ENCODE measurements around the gene ANKRD12. TPM values are rescaled to one million over a fixed set of nuclear protein-coding genes. Genes with fewer than 3 reads are reported as not detected.

Gene ANKRD12
- polyA plus RNA-seq, 1 donor from 2014 or later, result 87.3 TPM

- peak overlapping the region in 1 of 4 donors; percentile 52 for H3K4me3 Mint-ChIP-seq
- H3K27me3 Mint-ChIP-seq, result no peaks in the 10 kb centered on the region
- H3K27ac Mint-ChIP-seq, result peak overlapping the region; percentile 19 to 76 (median 45)
- peaks cover 30 to 55% (median 42%) of the 10 kb centered on the region in 3 donors for H3K4me1 Mint-ChIP-seq
- H3K9me3 Mint-ChIP-seq, result no peaks in the 10 kb centered on the region
- H3K36me3 Mint-ChIP-seq, result peaks cover 4% of the 10 kb centered on the region
These were observed 15.8 kb upstream of the ANKRD12 start for GRCh38 chr18:9120796-9121195.

DNA sequence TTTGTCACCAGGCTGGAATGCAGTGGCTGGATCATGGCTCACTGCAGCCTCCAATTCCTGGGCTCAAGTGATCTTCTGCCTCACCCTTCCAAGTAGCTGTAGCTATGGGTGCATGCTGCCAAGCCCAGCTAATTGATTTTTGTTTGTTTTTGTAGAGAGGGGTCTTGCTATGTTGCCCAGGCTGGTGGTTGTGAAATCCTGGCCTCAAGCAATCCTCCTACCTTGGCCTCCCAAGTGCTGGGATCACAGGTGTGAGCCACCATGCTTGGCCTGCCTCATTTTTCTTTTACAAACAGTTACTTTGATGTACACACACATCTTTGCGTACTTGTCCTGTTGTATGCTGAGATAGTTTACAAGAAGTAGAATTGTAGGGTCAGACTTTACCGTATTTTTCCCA is 13.1 kb upstream of the ANKRD12 start:
- Mint-ChIP-seq H3K27ac (no peak overlapping the region), H3K4me3 (no peak overlapping the region), H3K4me1 (peaks cover 16 to 34% (median 25%) of the 10 kb centered on the region in 3 donors), H3K27me3 (no peaks in the 10 kb centered on the region), H3K36me3 (peaks cover 4% of the 10 kb centered on the region), H3K9me3 (no peaks in the 10 kb centered on the region)

DNA sequence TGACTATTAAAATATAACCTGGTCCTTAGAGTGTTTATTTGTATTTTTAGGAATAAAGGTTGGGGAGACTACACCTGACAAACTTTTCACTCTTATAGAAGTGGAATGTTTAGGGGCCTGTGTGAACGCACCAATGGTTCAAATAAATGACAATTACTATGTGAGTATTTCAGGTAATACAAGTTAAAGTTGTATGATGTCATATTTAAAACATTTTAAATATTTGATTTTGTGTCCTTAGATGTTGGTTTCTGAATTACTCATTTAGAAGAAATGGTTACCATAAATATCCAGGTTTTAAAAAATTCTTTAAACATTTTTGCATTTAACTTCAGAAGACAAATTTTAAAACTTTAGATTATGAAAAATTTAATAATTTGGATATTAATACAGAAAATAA is 11.8 kb upstream of the ANKRD12 start:
- Mint-ChIP-seq H3K27me3 (no peaks in the 10 kb centered on the region), H3K36me3 (peaks cover 8% of the 10 kb centered on the region), H3K27ac (no peak overlapping the region), H3K9me3 (no peaks in the 10 kb centered on the region), H3K4me3 (no peak overlapping the region), H3K4me1 (peaks cover 9 to 24% (median 18%) of the 10 kb centered on the region in 3 donors)

DNA sequence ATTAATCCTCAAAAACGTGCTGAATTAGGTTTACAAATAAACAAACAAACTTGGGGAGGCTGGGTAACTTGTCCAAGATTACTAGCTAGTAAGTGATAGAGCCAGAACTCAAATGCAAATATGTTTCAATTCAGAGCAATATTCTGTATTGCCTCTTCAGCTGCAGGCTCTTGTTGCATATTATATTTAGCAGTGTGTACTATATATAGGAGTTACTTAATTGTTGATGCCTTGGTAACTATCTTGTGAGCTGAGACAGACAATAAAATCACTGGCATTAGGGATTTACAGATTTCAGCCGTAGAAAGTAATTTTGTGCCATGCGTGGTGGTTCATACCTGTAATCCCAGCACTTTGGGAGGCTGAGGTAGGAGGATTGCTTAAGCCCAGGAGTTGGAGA is 10.2 kb upstream of the ANKRD12 start:
- peak overlapping the region in 1 of 3 donors; percentile 47 for H3K27ac Mint-ChIP-seq
- no peaks in the 10 kb centered on the region for H3K27me3 Mint-ChIP-seq
- H3K4me1 Mint-ChIP-seq, result peaks cover 4 to 14% (median 11%) of the 10 kb centered on the region in 3 donors
- H3K9me3 Mint-ChIP-seq, result no peaks in the 10 kb centered on the region
- H3K4me3 Mint-ChIP-seq, result no peak overlapping the region
- peaks cover 8% of the 10 kb centered on the region for H3K36me3 Mint-ChIP-seq

DNA sequence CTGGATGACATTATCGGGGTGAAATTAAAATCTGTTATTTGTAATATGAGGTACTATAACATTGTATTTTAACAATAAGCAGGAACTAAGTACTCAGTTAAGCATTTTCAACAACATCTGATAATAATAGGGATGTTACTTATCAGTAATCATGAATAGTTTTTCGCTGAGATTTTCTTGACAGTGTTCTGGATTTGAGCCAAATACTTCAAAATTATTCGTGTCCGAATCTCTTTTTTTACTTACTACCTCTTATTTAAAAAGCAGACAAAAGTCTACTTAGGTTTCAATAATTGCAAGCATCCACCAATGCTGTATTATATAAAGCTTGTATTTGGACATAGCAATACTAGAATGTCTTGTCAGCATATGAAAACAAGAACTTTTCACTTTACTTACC is 6.4 kb upstream of the ANKRD12 start:
- H3K36me3 Mint-ChIP-seq, result peaks cover 4% of the 10 kb centered on the region

GRCh38 chr18:9130806-9131205 is 5.8 kb upstream of the ANKRD12 start:
- H3K4me3 Mint-ChIP-seq, result no peak overlapping the region
- peaks cover 4% of the 10 kb centered on the region for H3K36me3 Mint-ChIP-seq
- no peaks in the 10 kb centered on the region for H3K27me3 Mint-ChIP-seq
- H3K27ac Mint-ChIP-seq, result peak overlapping the region in 1 of 3 donors; percentile 13
- H3K4me1 Mint-ChIP-seq, result peaks cover 14 to 22% (median 17%) of the 10 kb centered on the region in 3 donors
- H3K9me3 Mint-ChIP-seq, result no peaks in the 10 kb centered on the region

More for the DNA sequence above, 6.4 kb upstream of the ANKRD12 start:
- Mint-ChIP-seq H3K4me3 (no peak overlapping the region), H3K27ac (peak overlapping the region in 1 of 3 donors; percentile 41), H3K27me3 (no peaks in the 10 kb centered on the region), H3K4me1 (peaks cover 8 to 19% (median 18%) of the 10 kb centered on the region in 3 donors), H3K9me3 (no peaks in the 10 kb centered on the region)

DNA sequence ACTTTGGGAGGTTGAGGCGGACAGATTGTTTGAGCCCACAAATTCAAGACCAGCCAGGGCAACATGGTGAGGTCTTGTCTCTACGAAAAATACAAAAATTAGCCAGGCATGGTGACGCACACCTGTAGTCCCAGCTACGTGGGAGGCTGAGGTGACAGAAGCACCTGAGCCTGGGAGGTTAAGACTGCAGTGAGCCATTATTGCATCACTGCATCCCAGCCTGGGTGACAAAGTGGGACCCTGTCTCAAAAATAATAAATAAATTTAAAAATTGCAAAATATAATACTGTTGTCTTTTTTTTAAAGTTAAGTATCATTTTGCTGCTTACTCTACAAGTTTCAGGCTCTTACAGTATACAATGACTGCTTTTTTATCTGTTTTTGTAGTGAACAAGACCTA is 4.0 kb upstream of the ANKRD12 start:
- Mint-ChIP-seq H3K4me3 (peak overlapping the region in 1 of 4 donors; percentile 46), H3K9me3 (no peaks in the 10 kb centered on the region), H3K36me3 (peaks cover 4% of the 10 kb centered on the region), H3K27ac (peak overlapping the region; percentile 33 to 63 (median 57)), H3K4me1 (peaks cover 17 to 24% (median 21%) of the 10 kb centered on the region in 3 donors), H3K27me3 (no peaks in the 10 kb centered on the region)

- Mint-ChIP-seq H3K27ac (peak overlapping the region; percentile 33 to 63 (median 57)), H3K27me3 (no peaks in the 10 kb centered on the region), H3K4me1 (peaks cover 17 to 22% (median 21%) of the 10 kb centered on the region in 3 donors), H3K9me3 (no peaks in the 10 kb centered on the region), H3K36me3 (peaks cover 4% of the 10 kb centered on the region), H3K4me3 (peak overlapping the region in 1 of 4 donors; percentile 46)
These were observed 3.4 kb upstream of the ANKRD12 start for GRCh38 chr18:9133225-9133624.

DNA sequence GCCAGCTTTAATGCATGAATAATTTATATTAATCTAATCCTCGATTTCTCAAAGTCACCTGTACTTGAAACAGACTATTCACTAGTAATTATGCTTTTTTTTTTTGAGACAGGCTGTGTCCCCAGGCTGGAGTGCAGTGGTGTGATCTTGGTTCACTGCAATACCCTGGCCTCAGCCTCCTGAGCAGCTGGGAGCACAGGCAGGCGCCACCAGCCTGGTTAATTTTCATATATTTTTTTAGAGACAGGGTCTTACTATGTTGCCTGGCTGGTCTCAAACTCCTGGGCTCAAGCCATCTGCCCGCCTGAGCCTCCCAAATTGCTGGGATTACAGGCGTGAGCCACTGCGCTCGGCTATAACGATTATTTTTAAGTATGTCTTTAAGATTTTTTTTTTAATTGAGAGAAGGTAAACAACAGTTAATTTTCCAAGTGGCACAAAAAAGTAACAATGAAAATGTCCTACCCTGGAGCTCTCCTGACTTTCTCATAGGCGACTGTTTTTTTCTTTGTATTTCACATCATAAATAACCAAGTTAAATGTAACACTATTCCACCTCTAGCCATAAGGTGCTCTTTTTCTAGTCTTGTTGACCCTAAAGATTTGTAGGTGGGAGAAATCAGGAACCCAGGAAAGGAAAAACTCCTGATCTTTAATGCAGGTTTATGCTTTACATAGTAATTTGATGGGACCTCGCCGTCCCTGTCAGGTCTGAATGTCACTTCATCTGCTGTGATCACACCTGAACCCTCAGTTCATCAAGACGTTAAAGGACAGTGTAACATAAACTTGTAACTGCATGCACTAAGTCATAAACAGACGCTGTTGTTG is 1.3 kb upstream of the ANKRD12 start:
- no peaks in the 10 kb centered on the region for H3K9me3 Mint-ChIP-seq
- no peaks in the 10 kb centered on the region for H3K36me3 Mint-ChIP-seq
- peaks cover 30 to 38% (median 33%) of the 10 kb centered on the region in 3 donors for H3K4me1 Mint-ChIP-seq
- peak overlapping the region; percentile 99 for H3K27ac Mint-ChIP-seq
- H3K4me3 Mint-ChIP-seq, result peak overlapping the region; percentile 94 to 99 (median 98)
- H3K27me3 Mint-ChIP-seq, result no peaks in the 10 kb centered on the region

DNA sequence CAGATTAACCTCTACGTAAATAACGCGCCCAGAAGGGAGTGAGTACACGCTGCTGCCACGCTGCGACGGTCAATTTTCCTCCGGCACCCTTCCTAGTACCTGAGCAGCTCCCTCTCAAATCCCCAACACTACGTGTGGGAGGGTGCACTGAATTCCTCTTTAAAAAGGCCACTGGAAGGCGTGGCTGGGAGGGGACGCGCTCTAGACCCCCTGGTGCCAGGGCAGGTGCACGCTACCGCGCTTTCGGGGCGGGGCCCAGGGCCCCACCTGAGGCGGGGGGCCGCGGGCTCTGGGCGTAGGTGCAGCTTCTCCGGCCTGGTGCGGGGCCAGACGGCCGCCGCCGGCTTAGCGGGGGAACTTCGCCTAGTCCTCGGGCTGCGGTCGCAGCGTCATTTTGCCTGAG is 668 bp upstream of the ANKRD12 start:
- no peaks in the 10 kb centered on the region for H3K27me3 Mint-ChIP-seq
- H3K4me1 Mint-ChIP-seq, result peaks cover 36 to 44% (median 40%) of the 10 kb centered on the region in 3 donors
- peak overlapping the region; percentile 99 for H3K27ac Mint-ChIP-seq
- no peaks in the 10 kb centered on the region for H3K9me3 Mint-ChIP-seq
- peak overlapping the region; percentile 94 to 99 (median 98) for H3K4me3 Mint-ChIP-seq
- H3K36me3 Mint-ChIP-seq, result no peaks in the 10 kb centered on the region

GRCh38 chr18:9137168-9138066 is 836 bp downstream of the ANKRD12 start:
- H3K27ac Mint-ChIP-seq, result peak overlapping the region; percentile 98 to 99 (median 99)
- no peaks in the 10 kb centered on the region for H3K9me3 Mint-ChIP-seq
- H3K4me1 Mint-ChIP-seq, result peaks cover 49 to 55% (median 50%) of the 10 kb centered on the region in 3 donors
- H3K4me3 Mint-ChIP-seq, result peak overlapping the region; percentile 96 to 99 (median 98)
- no peaks in the 10 kb centered on the region for H3K36me3 Mint-ChIP-seq
- H3K27me3 Mint-ChIP-seq, result no peaks in the 10 kb centered on the region

DNA sequence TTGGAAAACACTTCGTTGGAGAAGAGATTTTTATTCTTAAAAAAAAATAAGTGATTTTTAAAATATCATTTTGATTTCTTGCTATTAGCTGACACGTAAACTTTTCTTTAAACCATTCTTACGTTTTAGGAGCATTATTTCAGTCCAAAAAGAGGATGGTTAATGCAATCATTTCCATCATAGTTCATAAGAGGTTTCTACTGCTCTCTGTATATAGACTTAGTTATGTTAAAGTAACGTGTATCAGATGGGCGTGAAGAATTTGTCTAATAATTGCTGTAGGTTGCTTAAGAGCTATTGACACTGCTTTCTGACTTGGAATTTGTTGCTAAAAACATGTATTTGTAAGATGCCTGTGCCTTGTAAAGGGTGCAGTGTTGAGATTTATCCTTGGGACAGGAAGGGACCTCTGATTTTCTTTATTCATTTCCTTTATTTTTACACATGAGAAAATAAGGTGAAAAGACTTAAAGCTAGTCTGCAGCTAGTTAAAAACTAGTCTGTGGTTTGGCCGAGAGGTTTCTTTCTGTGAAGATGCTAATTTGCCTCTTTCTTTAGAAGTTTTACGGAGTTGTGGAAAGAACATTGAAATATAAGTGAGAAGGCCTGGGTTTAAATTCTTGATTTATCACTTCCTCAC is 2.9 kb downstream of the ANKRD12 start:
- H3K9me3 Mint-ChIP-seq, result no peaks in the 10 kb centered on the region
- no peaks in the 10 kb centered on the region for H3K36me3 Mint-ChIP-seq
- peak overlapping the region; percentile 75 to 96 (median 92) for H3K4me3 Mint-ChIP-seq
- H3K4me1 Mint-ChIP-seq, result peaks cover 47 to 54% (median 54%) of the 10 kb centered on the region in 3 donors
- no peaks in the 10 kb centered on the region for H3K27me3 Mint-ChIP-seq
- peak overlapping the region; percentile 95 to 99 (median 98) for H3K27ac Mint-ChIP-seq

GRCh38 chr18:9140381-9140780 is 3.8 kb downstream of the ANKRD12 start:
- Mint-ChIP-seq H3K4me3 (peak overlapping the region; percentile 75 to 96 (median 92)), H3K27ac (peak overlapping the region; percentile 72 to 99 (median 98)), H3K9me3 (no peaks in the 10 kb centered on the region), H3K36me3 (no peaks in the 10 kb centered on the region), H3K27me3 (no peaks in the 10 kb centered on the region), H3K4me1 (peaks cover 51 to 56% (median 54%) of the 10 kb centered on the region in 3 donors)

- H3K9me3 Mint-ChIP-seq, result no peaks in the 10 kb centered on the region
- peaks cover 53 to 57% (median 53%) of the 10 kb centered on the region in 3 donors for H3K4me1 Mint-ChIP-seq
- H3K36me3 Mint-ChIP-seq, result no peaks in the 10 kb centered on the region
- H3K27ac Mint-ChIP-seq, result peak overlapping the region; percentile 72 to 99 (median 98)
- peak overlapping the region; percentile 30 to 96 (median 65) for H3K4me3 Mint-ChIP-seq
- H3K27me3 Mint-ChIP-seq, result no peaks in the 10 kb centered on the region
These were observed 4.4 kb downstream of the ANKRD12 start for GRCh38 chr18:9140984-9141383.

Data from IgD-negative memory B cell (primary cell).